Cardiac muscle cell (in vitro differentiated cells and primary cell): ENCODE measurements around the gene SEL1L3. TPM values are rescaled to one million over a fixed set of nuclear protein-coding genes. Genes with fewer than 3 reads are reported as not detected.

Experiments
- DNase-seq, 2 donors: peaks; one replicate each; pipeline versions ENCODE4 v3.0.0 to v3.0.0-alpha.2; 2010 to 2017; ENCODE audit warnings: low read depth in 1 of 2, low spot score in 1 of 2
- H3K27ac ChIP-seq: fragments of 200-600 bp; sonication (generic); 2 replicates; pipeline ENCODE4 v1.5.1; 2016
- H3K27me3 ChIP-seq: fragments of 200-600 bp; sonication (generic); 2 replicates; pipeline ENCODE4 v1.6.0; 2016; ENCODE audit warnings: control low read depth
- H3K36me3 ChIP-seq: fragments of 200-600 bp; sonication (generic); 2 replicates; pipeline ENCODE4 v1.5.1; 2016; ENCODE audit warnings: control low read depth
- H3K4me1 ChIP-seq: fragments of 200-600 bp; sonication (generic); 2 replicates; pipeline ENCODE4 v1.8.1; 2017; ENCODE audit warnings: low read depth, mild to moderate bottlenecking, mixed run types
- H3K4me3 ChIP-seq: fragments of 200-600 bp; sonication (generic); 2 replicates; pipeline ENCODE4 v1.5.1; 2016; ENCODE audit warnings: mild to moderate bottlenecking
- H3K9me3 ChIP-seq: fragments of 200-600 bp; sonication (generic); 2 replicates; pipeline ENCODE4 v1.5.1; 2017; ENCODE audit warnings: low read depth, mild to moderate bottlenecking, control low read depth
- polyA plus RNA-seq: library from polyadenylated mRNA; unstranded; fragments of >200 nt; fragmentation: Nextera tagmentation; extraction: Ambion mirVana; gene quantifications from 2 replicates; pipeline ENCODE4 v1.2.1, GENCODE V29; 2016
- total RNA-seq: library from RNA; depleted of rRNA; stranded (reverse); fragments of >200 nt; gene quantifications from 2 replicates; pipeline ENCODE4 v1.2.3, GENCODE V29; 2016
- TF ChIP-seq, protein P1 (sequence below): IDR thresholded peaks from 2 replicates; pipeline ENCODE4 v1.5.1; 2012; ENCODE audit warnings: low read depth, mild to moderate bottlenecking, low read length

Gene SEL1L3
- total and polyA plus RNA-seq, 2 experiments from 2014 or later, result 4.9 to 5.3 TPM

DNA sequence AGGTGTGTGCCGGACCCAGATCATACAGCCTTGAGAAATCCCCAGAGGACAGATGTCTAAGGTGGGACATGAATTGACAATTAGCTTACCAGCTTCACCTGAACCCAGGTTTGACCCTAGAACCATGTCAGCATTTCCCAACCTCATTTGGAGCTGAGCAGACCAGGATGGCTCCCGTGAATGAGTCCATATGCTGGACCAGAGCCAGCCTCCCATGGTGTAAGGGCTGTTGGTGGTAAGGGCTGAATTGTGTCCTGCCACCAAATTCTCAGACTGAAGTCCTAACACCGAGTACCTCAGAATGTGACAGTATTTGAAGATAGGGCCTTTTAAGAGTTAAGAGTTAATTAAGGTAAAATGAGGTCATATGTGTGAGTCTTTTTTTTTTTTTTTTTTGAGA lies 118.8 kb downstream of the SEL1L3 start:
- no peak for DNase-seq
- TF ChIP-seq, protein P1, sequence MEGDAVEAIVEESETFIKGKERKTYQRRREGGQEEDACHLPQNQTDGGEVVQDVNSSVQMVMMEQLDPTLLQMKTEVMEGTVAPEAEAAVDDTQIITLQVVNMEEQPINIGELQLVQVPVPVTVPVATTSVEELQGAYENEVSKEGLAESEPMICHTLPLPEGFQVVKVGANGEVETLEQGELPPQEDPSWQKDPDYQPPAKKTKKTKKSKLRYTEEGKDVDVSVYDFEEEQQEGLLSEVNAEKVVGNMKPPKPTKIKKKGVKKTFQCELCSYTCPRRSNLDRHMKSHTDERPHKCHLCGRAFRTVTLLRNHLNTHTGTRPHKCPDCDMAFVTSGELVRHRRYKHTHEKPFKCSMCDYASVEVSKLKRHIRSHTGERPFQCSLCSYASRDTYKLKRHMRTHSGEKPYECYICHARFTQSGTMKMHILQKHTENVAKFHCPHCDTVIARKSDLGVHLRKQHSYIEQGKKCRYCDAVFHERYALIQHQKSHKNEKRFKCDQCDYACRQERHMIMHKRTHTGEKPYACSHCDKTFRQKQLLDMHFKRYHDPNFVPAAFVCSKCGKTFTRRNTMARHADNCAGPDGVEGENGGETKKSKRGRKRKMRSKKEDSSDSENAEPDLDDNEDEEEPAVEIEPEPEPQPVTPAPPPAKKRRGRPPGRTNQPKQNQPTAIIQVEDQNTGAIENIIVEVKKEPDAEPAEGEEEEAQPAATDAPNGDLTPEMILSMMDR, result no peak
- Histone ChIP-seq H3K4me1 (no peaks in the 10 kb centered on the region), H3K36me3 (no peaks in the 10 kb centered on the region), H3K27ac (no peak overlapping the region), H3K27me3 (no peaks in the 10 kb centered on the region), H3K9me3 (no peaks in the 10 kb centered on the region), H3K4me3 (no peak overlapping the region)

GRCh38 chr4:25729564-25729963 lies 133.2 kb downstream of the SEL1L3 start:
- H3K4me1 ChIP-seq, result no peaks in the 10 kb centered on the region
- H3K4me3 ChIP-seq, result no peak overlapping the region
- no peak for DNase-seq
- no peaks in the 10 kb centered on the region for H3K27me3 ChIP-seq
- no peaks in the 10 kb centered on the region for H3K36me3 ChIP-seq
- no peak overlapping the region for H3K27ac ChIP-seq
- no peaks in the 10 kb centered on the region for H3K9me3 ChIP-seq
- TF ChIP-seq, protein P1, result no peak

- Histone ChIP-seq H3K27ac (no peak overlapping the region), H3K9me3 (no peaks in the 10 kb centered on the region), H3K36me3 (no peaks in the 10 kb centered on the region), H3K4me3 (no peak overlapping the region), H3K4me1 (no peaks in the 10 kb centered on the region), H3K27me3 (no peaks in the 10 kb centered on the region)
- TF ChIP-seq, protein P1, result no peak
- DNase-seq, result no peak
Observed at GRCh38 chr4:25728886-25729285, 133.9 kb downstream of the SEL1L3 start.

GRCh38 chr4:25727711-25728493 lies 134.9 kb downstream of the SEL1L3 start:
- Histone ChIP-seq H3K36me3 (no peaks in the 10 kb centered on the region), H3K9me3 (no peaks in the 10 kb centered on the region), H3K4me3 (no peak overlapping the region), H3K27ac (no peak overlapping the region), H3K27me3 (no peaks in the 10 kb centered on the region), H3K4me1 (peaks cover 6% of the 10 kb centered on the region)
- DNase-seq, result no peak
- TF ChIP-seq, protein P1, result no peak

DNA sequence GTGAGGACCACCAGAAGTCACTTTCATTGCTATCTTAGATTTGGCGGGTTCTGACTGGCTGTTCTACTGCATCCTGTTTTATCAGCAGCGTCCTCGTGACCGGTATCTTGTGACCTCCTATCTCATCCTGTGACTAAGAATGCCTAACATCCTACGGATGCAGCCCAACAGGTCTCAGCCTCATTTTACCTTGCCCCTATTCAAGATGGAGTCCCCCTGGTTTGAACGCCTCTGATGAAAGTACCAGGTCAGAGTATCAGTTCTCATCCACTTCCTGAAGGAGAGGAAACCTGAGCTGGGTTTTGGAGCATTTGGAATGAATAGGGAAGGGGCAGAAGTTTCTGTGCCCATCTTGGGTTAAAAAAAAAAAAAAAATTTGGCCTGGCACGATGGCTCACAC lies 136.9 kb downstream of the SEL1L3 start:
- H3K4me3 ChIP-seq, result no peak overlapping the region
- no peak for DNase-seq
- H3K27ac ChIP-seq, result no peak overlapping the region
- peaks cover 11% of the 10 kb centered on the region for H3K4me1 ChIP-seq
- H3K27me3 ChIP-seq, result no peaks in the 10 kb centered on the region
- H3K36me3 ChIP-seq, result no peaks in the 10 kb centered on the region
- no peaks in the 10 kb centered on the region for H3K9me3 ChIP-seq
- TF ChIP-seq, protein P1, result no peak
